CD4-positive, alpha-beta T cell treated with Interleukin-6 for 4 hours (primary cell): ENCODE results near the gene LIMCH1.
"Not testable (repeated sequence)": the region's sequence is repeated elsewhere in the genome, so short reads cannot be mapped to it uniquely, and the experiment has no call there.

Experiments
- DNase-seq: peaks from one replicate; pipeline ENCODE4 v3.0.0-alpha.2; 2020; ENCODE audit warnings: mixed read lengths

The LIMCH1 gene, protein sequence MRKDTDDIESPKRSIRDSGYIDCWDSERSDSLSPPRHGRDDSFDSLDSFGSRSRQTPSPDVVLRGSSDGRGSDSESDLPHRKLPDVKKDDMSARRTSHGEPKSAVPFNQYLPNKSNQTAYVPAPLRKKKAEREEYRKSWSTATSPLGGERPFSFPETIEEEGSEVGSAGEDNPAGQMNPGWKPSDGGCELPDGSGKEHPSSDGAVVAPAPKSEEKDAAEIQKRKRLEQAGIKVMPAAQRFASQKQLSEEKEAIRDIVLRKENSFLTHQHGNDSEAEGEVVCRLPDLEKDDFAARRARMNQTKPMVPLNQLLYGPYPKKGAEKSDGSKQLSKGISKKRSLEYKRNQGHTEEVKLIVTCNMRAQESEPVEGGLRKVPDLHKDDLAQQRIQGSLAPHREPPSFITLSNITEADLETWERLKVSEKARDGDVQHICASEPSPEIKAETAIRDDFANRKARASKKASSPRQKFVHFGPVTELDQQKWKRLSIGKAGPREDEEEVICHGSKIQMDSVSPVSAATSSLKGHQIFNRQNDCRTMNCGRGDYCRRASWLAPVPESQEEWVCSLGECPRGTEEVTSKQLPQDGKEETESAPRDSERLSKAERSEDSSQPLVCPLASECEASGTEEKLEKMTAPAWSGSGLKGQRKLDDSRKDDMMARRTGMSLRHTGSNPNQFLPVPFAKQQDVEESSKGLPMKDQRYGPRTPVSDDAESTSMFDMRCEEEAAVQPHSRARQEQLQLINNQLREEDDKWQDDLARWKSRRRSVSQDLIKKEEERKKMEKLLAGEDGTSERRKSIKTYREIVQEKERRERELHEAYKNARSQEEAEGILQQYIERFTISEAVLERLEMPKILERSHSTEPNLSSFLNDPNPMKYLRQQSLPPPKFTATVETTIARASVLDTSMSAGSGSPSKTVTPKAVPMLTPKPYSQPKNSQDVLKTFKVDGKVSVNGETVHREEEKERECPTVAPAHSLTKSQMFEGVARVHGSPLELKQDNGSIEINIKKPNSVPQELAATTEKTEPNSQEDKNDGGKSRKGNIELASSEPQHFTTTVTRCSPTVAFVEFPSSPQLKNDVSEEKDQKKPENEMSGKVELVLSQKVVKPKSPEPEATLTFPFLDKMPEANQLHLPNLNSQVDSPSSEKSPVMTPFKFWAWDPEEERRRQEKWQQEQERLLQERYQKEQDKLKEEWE (N-terminal part only)

DNA sequence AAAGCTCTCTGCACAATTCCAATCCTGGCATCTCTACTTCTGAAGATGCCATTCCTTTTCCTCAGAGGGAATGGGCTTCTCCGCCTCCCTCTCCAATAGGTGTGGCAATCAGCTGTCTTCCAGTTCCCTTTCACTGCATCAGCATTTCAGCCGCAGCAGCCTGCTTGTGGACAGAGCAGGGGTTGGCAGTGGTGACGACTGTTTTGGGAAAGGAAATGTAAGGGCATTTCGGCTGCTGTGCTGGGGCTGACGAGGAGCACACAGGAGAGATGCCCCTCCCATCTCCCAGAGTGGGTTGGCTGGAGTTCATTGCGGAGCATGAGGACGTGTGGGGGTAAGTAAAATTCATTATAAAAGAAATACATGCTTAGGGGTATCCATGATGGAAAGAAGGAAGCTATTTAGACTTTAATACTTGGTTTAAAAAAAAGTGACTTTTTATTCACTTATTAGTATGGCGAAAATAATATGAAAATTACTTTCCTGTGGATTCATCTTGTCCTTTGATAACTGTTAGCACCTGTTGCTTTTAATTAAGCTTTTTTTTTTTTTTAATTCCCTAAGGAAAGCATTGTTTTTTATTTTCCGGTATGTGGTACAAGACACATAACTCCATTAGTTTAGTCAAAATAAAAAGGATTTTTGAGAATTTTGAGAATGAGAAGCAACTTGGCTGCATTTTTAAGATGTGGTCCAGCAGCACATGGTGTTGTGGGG is at the start of gene LIMCH1:
LIMCH1 (plus strand) TSS at position 141 of the 717 bp plus-strand sequence. CDS start 67,839 bp downstream, outside the sequence.
- DNase-seq: no peak

- DNase-seq: not testable (repeated sequence)
Measured at GRCh38 chr4:41491081-41491576, 46.8 kb upstream of the LIMCH1 start.

DNA sequence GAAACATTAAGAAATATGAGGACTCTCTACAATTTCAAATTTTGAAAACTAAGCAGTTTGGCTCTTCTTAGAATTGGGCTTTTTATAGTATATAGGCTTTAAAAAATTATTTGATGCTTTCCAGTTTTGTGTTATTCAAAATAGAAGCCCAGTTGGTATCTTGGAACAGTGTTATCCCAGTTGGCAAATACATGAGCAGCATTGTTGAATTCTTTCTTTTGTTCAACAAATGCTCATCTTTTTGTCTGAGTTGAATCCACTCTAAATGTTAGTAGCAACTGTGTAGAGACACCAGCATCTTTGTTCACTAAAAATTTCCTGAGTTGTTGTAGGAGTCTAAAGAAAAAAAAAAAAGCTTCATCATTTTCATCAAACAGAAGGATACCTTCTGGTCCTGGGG is 41.0 kb upstream of the LIMCH1 start:
- no peak for DNase-seq

DNA sequence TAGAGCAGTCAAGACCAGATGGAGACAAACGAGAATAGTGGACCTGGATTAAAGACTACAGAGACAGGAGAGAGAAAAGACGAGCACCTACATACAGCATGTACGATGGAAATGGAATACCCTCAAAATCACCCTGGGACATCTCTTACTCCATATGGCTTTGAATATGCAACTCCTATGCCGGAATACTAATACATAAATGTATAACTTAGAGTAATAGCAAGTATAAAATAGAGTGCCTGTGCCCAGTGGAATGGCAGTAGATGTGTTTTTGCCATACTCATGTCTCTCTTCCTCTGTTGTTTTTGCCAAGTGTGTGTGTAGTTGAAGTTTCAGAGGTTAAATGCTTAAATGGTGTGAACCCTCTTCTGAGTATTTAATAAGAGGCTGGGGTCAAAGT is 39.8 kb upstream of the LIMCH1 start:
- DNase-seq: no peak

DNA sequence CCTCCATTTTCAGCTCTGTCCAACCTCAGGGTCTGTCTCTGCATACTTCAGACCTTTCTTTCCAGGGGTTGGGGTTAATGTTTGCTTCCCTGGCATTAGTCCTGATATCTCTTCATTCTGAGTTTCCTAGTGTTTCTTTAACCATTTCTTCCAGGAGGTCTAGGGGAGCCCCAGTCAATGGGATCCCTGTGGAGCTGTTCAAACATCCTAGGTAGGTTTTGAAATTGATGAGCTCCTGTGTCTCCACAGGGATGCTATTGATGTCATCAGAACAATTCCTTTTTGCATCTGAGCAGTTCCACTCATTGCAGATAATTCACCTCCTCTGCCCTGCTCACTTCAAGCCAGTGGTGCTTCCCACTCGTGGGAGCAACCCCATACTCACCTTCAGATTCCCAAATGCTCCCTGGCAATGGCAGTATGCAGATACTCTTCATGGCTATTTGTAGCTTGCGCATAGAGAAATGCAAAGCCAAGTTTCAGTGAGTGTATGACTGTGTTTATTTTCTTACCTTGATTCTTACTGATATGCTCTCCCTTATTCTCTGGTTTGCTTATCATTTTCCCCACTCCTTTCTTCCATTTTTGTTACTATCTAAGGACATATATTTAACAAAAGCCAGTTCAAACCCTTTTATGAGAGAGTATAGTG is 33.7 kb upstream of the LIMCH1 start:
- DNase-seq: no peak

DNA sequence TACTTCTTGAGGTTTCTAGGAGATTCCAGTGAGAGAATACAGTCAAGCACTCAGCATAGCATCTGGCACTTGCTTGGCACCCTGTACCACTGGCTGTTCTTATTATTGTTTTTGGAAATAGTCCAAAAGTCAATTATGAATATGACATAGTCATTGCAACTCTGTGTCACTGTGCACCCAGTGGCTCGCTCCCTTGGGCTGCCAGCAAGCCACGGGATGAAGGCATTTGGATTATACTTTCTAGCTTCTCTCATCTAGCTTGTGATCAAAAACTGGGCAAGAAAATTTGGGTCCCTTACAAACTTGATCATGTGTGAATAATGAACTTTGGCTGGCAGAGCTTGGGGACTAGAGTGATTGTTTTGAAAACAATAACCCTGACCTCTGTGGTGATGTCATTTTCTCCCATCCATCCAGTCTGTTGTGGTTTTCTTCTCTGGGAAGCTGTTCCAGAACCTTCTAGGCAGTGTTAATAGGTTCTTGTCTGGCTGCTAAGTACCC is 32.7 kb upstream of the LIMCH1 start:
- no peak for DNase-seq

GRCh38 chr4:41506130-41506529 is 31.8 kb upstream of the LIMCH1 start:
- no peak for DNase-seq

- no peak for DNase-seq
Measured at GRCh38 chr4:41507291-41507947, 30.5 kb upstream of the LIMCH1 start.

DNA sequence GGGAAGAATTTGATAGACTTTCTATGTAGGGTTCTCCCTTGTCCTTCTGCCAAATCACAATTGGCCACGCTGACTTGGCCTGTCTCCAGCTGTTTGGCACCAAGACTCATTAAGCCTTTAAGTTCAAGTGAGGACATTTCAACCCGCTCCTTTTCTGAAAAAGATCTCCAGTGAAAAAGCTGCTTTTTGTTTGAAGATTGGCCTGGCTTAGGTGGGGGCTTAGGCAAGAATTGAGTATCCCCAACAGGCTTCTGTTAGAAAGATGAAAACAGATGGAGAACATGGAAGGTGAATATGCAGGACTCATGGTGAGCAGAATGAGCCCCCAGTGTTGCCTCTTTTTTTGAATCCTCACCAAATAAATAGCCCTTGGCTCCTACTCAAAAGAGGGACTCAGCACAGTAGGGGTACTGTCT is 28.5 kb upstream of the LIMCH1 start:
- DNase-seq: no peak

DNA sequence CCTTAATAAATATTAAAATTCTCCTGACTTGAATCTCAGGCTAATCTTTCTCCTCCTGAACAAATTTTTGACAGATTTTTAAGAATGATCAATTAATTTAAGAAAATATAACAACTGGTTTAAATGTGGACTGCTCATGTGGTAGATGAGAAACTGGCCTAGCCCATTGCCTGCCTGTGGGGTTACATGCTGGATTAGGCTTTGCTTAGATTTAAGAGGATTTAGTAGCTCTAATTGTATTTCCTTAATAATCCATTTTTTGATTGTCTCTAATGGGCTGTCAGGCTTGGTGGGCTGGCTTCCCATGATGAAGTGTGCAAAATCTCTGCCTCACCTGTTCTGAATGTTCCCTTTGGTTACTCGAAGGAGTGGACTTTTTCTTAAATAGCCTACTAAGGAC is 27.8 kb upstream of the LIMCH1 start:
- no peak for DNase-seq

DNA sequence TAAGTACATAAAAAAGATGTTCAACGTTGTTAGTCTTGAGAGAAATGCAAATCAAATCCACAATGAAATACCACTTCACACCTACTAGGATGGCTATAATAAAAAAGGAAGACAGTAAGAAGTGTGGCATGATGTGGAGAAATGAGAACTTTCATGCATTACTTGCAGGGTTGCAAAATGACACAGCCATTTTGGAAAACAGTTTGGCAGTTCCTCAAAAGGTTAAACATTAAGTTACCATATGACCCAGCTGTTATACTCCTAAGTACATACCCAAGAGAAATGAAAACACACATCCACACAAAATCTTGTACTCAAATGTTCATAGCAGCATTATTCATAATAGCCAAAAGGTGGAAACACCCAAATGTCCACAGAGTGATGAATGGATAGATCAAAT is 25.8 kb upstream of the LIMCH1 start:
- no peak for DNase-seq

DNA sequence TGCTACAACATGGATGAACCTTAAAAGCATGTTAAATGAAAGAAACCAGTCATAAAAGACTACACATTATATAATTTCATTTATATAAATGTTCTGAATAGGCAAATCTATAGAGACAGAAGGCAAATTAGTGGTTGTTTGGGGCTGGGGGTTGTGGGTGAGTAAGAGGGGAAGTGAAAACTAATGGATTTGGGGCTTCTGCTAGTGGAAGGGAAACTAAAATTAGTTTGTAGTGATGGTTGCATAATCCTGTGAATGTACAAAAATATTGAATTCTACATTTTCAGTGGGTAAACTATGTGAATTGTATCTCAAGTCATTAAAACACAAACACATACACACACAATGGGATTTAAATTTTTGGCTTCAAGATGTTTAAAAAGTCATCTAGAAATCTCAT is 25.4 kb upstream of the LIMCH1 start:
- no peak for DNase-seq

GRCh38 chr4:41514169-41514568 is 23.8 kb upstream of the LIMCH1 start:
- no peak for DNase-seq

GRCh38 chr4:41514766-41515481 is 23.0 kb upstream of the LIMCH1 start:
- no peak for DNase-seq

GRCh38 chr4:41517121-41517520 is 20.8 kb upstream of the LIMCH1 start:
- DNase-seq: no peak

DNA sequence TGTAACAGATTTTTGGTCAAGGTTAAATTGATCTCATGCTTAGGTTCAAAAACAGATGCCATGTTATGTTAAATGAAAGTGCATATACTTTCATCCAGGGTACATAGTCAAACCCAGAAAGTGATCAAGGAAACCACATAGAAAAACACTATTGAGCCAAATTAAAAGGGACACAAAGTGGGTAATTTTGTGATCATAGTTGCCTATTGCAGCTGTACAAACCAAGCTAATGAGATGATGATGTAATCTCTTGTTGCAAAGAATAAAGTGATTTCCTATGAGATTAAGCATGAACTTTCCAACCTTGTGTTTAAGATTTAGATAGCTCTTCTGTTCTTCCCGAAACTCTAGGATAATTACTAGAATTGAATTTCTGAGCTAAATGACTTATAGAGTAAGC is 20.2 kb upstream of the LIMCH1 start:
- DNase-seq: no peak

GRCh38 chr4:41524425-41524824 is 13.5 kb upstream of the LIMCH1 start:
- DNase-seq: no peak

- DNase-seq: no peak
Measured at GRCh38 chr4:41525129-41525528, 12.8 kb upstream of the LIMCH1 start.

- DNase-seq: no peak
Measured at GRCh38 chr4:41526628-41527027, 11.3 kb upstream of the LIMCH1 start.

DNA sequence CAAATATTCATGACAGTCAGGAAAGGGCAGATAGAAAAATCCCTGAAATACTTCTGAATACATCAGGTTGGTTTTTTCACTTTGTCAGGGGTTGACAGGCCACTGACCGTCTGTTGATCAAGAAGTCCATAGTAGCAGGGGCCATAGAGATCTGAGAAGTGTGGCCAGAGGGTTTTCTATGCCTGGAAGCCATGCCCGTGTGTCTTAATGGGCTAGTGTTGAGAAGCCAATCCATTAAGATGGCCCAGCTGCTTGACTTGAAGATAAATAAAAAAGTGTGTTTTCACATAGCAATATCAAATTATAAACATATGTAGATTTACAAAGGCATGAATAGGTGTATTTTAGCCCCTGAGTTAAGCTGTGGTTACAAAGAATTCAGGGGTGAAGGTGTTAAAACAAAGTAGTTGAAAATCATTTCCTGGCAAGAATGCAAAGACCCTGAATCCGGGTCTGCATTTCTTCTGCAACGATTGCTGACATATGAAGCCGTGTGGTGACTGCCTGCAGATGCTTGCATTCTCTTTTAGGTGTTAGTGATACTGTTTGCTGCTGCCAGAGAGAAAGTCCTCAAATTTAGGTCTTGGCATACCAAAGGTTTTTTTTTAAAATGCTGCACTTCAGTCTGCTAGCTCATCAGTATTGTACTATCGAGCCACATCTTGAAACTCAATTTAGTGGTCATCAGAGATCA is 9.3 kb upstream of the LIMCH1 start:
- no peak for DNase-seq
